ENCODE measurements around the gene SLC12A8. TPM values are rescaled to one million over a fixed set of nuclear protein-coding genes. Genes with fewer than 3 reads are reported as not detected.

The SLC12A8 gene
- polyA plus RNA-seq, 1 experiment = 8.4 TPM

GRCh38 chr3:125057186-125057850, 155.2 kb downstream of the SLC12A8 start:
- POLR2A ChIA-PET = interaction anchor here (0.5 kb wide), 1 partner anchor 137 kb away, joined by 3 read pairs; no protein-coding TSS in a partner anchor
- Histone ChIP-seq H3K4me3 (ENCODE audit: low read depth, low read length) (no peak overlapping the region), H3K27me3 (ENCODE audit: control insufficient read depth, insufficient read depth, low read length) (no peaks in the 10 kb centered on the region), H3K36me3 (ENCODE audit: control insufficient read depth, insufficient read depth, low read length) (no peaks in the 10 kb centered on the region)
- CTCF ChIA-PET = interaction anchor here (1.1 to 1.2 kb wide), 2 partner anchors 15 to 73 kb away, joined by 3 to 5 read pairs; no protein-coding TSS in a partner anchor
- TF ChIP-seq, protein P1, sequence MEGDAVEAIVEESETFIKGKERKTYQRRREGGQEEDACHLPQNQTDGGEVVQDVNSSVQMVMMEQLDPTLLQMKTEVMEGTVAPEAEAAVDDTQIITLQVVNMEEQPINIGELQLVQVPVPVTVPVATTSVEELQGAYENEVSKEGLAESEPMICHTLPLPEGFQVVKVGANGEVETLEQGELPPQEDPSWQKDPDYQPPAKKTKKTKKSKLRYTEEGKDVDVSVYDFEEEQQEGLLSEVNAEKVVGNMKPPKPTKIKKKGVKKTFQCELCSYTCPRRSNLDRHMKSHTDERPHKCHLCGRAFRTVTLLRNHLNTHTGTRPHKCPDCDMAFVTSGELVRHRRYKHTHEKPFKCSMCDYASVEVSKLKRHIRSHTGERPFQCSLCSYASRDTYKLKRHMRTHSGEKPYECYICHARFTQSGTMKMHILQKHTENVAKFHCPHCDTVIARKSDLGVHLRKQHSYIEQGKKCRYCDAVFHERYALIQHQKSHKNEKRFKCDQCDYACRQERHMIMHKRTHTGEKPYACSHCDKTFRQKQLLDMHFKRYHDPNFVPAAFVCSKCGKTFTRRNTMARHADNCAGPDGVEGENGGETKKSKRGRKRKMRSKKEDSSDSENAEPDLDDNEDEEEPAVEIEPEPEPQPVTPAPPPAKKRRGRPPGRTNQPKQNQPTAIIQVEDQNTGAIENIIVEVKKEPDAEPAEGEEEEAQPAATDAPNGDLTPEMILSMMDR (IDR thresholded peaks at IDR 0.05; ENCODE audit: insufficient read depth, low read depth, low read length) = no peak
- peak; percentile 52 for DNase-seq (ENCODE audit: low read depth)

- TF ChIP-seq, protein P1 (IDR thresholded peaks at IDR 0.05; ENCODE audit: insufficient read depth, low read depth, low read length) = no peak
- Histone ChIP-seq H3K4me3 (ENCODE audit: low read depth, low read length) (peak within 1 kb of the TSS; percentile 80), H3K36me3 (ENCODE audit: control insufficient read depth, insufficient read depth, low read length) (no peaks in the 10 kb centered on the region; the same call in 1 of the 2 replicates), H3K27me3 (ENCODE audit: control insufficient read depth, insufficient read depth, low read length) (no peaks in the 10 kb centered on the region)
- DNase-seq (ENCODE audit: low read depth) = peak; percentile 47
- CTCF ChIA-PET = interaction anchor here (1.2 kb wide), 1 partner anchor 16 kb away, joined by 3 read pairs; no protein-coding TSS in a partner anchor
- POLR2A ChIA-PET = interaction anchor here (0.6 kb wide), 1 partner anchor 208 kb away, joined by 5 read pairs; no protein-coding TSS in a partner anchor
Measured at GRCh38 chr3:125055913-125056745, 156.4 kb downstream of the SLC12A8 start, which contains the start of gene HEG1. Gene HEG1, minus strand, starts transcription at chr3:125055997. Its CDS starts 107 bp downstream, at chr3:125055890.

DNA sequence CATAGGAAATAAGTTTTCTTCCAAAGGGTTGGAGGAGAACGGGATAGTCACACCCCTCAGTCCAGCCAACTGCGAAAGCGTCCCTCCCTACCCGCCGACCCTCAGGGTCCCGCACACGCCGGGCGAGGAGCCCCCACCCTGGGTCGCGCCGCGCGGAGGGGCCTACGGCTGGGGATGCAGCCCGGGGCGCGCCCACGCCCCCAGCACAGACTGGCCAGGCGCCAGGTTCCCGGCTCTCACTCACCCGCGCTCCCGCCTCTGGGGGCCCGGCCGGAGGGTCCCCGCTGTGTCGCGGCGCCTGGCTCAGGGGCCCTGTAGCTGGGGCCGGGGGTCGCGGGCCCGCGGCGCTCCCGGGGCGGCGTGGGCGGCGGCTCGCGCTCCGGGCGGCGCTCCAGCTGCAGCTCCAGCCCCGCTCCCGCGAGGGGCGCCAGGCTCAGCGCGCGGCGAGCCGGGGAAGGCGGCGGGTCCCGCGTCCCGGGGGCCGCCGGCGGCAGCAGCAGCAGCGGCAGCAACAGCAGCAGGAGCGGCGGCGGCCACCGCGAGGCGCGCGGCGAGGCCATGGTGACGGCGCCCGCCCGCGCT, 157.1 kb downstream of the SLC12A8 start:
- DNase-seq (ENCODE audit: low read depth) = no peak
- ChIA-PET CTCF (no interaction called here), POLR2A (no interaction called here)
- H3K4me3 ChIP-seq (ENCODE audit: low read depth, low read length) = peak overlapping the region; percentile 80
- H3K27me3 ChIP-seq (ENCODE audit: control insufficient read depth, insufficient read depth, low read length) = no peaks in the 10 kb centered on the region
- no peaks in the 10 kb centered on the region; the same call in 1 of the 2 replicates for H3K36me3 ChIP-seq (ENCODE audit: control insufficient read depth, insufficient read depth, low read length)
- TF ChIP-seq, protein P1 (IDR thresholded peaks at IDR 0.05; ENCODE audit: insufficient read depth, low read depth, low read length) = no peak

GRCh38 chr3:125054449-125055329, 157.9 kb downstream of the SLC12A8 start:
- CTCF ChIA-PET = interaction anchor here (1.2 kb wide), 1 partner anchor 111 kb away, joined by 4 read pairs; no protein-coding TSS in a partner anchor
- no peaks in the 10 kb centered on the region for H3K27me3 ChIP-seq (ENCODE audit: control insufficient read depth, insufficient read depth, low read length)
- DNase-seq (ENCODE audit: low read depth) = no peak
- POLR2A ChIA-PET = interaction anchor here (0.6 kb wide), 1 partner anchor 55 kb away, joined by 3 read pairs; no protein-coding TSS in a partner anchor
- H3K4me3 ChIP-seq (ENCODE audit: low read depth, low read length) = peak overlapping the region; percentile 80
- H3K36me3 ChIP-seq (ENCODE audit: control insufficient read depth, insufficient read depth, low read length) = peaks cover 2% of the 10 kb centered on the region; the same call in 1 of the 2 replicates
- TF ChIP-seq, protein P1 (IDR thresholded peaks at IDR 0.05; ENCODE audit: insufficient read depth, low read depth, low read length) = peak; percentile 27; the same call in 1 of the 2 replicates

Data from BJ (cell line).